CD14-positive monocyte (primary cell): ENCODE data around the gene ZNF771. TPM values are rescaled to one million over a fixed set of nuclear protein-coding genes. Genes with fewer than 3 reads are reported as not detected.
A peak's percentile ranks its signal among the peaks of the same experiment; 100 is the strongest.

ENCODE experiments used
- DNase-seq, 3 donors: peaks; one replicate each; pipeline ENCODE4 v3.0.0-alpha.2; 2011 to 2022
- H2AFZ ChIP-seq: 2 replicates; pipeline ENCODE4 v1.6.0; 2012; ENCODE audit warnings: mild to moderate bottlenecking, low read depth, low read length, inconsistent platforms; ENCODE audit not compliant: insufficient read depth, poor library complexity, severe bottlenecking
- H3K27ac ChIP-seq, 2 donors: 1 replicate in 1 of 2; 2 replicates in 1 of 2; pipeline ENCODE4 v1.5.1; 2012 to 2013; ENCODE audit warnings: low read length in 2 of 2, control low read depth in 1 of 2, inconsistent platforms in 1 of 2, low read depth in 1 of 2, mild to moderate bottlenecking in 1 of 2
- H3K27me3 ChIP-seq, 2 donors: one replicate each; pipeline versions ENCODE4 v1.6.0 to v1.6.1; 2011 to 2013; ENCODE audit warnings: low read length in 2 of 2; ENCODE audit not compliant: control insufficient read depth in 2 of 2, insufficient read depth in 2 of 2
- H3K36me3 ChIP-seq, 2 donors: replicated peaks in 1 of 2; 1 replicate in 1 of 2; 2 replicates in 1 of 2; pipeline versions ENCODE4 v1.5.1 to v1.6.1; 2012 to 2013; ENCODE audit warnings: low read length in 2 of 2, control low read depth in 1 of 2, inconsistent platforms in 1 of 2, mild to moderate bottlenecking in 1 of 2; ENCODE audit not compliant: insufficient read depth in 2 of 2, control insufficient read depth in 1 of 2
- H3K4me1 ChIP-seq, 2 donors: 1 replicate in 1 of 2; 2 replicates in 1 of 2; pipeline versions ENCODE4 v1.5.1 to v1.6.1; 2012 to 2013; ENCODE audit warnings: low read length in 2 of 2, control low read depth in 1 of 2, inconsistent platforms in 1 of 2, mild to moderate bottlenecking in 1 of 2, moderate library complexity in 1 of 2; ENCODE audit not compliant: insufficient read depth in 2 of 2, control insufficient read depth in 1 of 2
- H3K4me2 ChIP-seq: replicated peaks from 2 replicates; pipeline ENCODE3; 2012; ENCODE audit warnings: low read length, moderate library complexity, mild to moderate bottlenecking; ENCODE audit not compliant: poor library complexity, severe bottlenecking; ENCODE audit errors: extremely low read depth
- H3K4me3 ChIP-seq, 3 experiments: fragments of 200-600 bp in 1 of 3; sonication (generic) in 1 of 3; replicated peaks in 1 of 3; 1 replicate in 2 of 3; 2 replicates in 1 of 3; pipeline ENCODE4 v1.5.1; 2011 to 2013; ENCODE audit warnings: low read length in 3 of 3, mild to moderate bottlenecking in 3 of 3, control low read depth in 2 of 3, low read depth in 2 of 3, inconsistent platforms in 1 of 3, moderate library complexity in 1 of 3
- H3K79me2 ChIP-seq: 2 replicates; pipeline ENCODE4 v1.6.0; 2012; ENCODE audit warnings: mild to moderate bottlenecking, control low read depth, inconsistent platforms, low read length, moderate library complexity; ENCODE audit not compliant: insufficient read depth
- H3K9ac ChIP-seq: 2 replicates; pipeline ENCODE4 v1.6.0; 2017; ENCODE audit warnings: low read length, mild to moderate bottlenecking; ENCODE audit not compliant: insufficient read depth, poor library complexity, severe bottlenecking
- H3K9me3 ChIP-seq, 2 donors: replicated peaks in 1 of 2; 1 replicate in 1 of 2; 2 replicates in 1 of 2; pipeline versions ENCODE4 v1.5.1 to v1.6.1; 2012 to 2013; ENCODE audit warnings: low read length in 2 of 2, control low read depth in 1 of 2; ENCODE audit not compliant: control insufficient read depth in 1 of 2, insufficient read depth in 1 of 2
- H4K20me1 ChIP-seq: 2 replicates; pipeline ENCODE4 v1.6.0; 2012; ENCODE audit warnings: mild to moderate bottlenecking, low read length, control low read depth, moderate library complexity; ENCODE audit not compliant: insufficient read depth
- H3K27ac Mint-ChIP-seq, 7 donors: one replicate each; pipeline ENCODE4 v1.8.0; 2020; ENCODE audit warnings: mild to moderate bottlenecking in 7 of 7, mixed read lengths in 7 of 7, moderate library complexity in 6 of 7, inconsistent platforms in 2 of 7
- H3K27me3 Mint-ChIP-seq, 3 donors: one replicate each; pipeline ENCODE4 v1.8.0; 2021 to 2022; ENCODE audit warnings: low read depth in 3 of 3, mild to moderate bottlenecking in 3 of 3, mixed read lengths in 3 of 3, moderate library complexity in 3 of 3, inconsistent platforms in 1 of 3
- H3K36me3 Mint-ChIP-seq, 2 donors: one replicate each; pipeline ENCODE4 v1.8.0; 2020; ENCODE audit warnings: mixed read lengths in 2 of 2, inconsistent platforms in 1 of 2, mild to moderate bottlenecking in 1 of 2
- H3K4me1 Mint-ChIP-seq: one replicate; pipeline ENCODE4 v1.8.0; 2020; ENCODE audit warnings: mild to moderate bottlenecking, mixed read lengths
- H3K4me3 Mint-ChIP-seq, 2 donors: one replicate each; pipeline ENCODE4 v1.8.0; 2020; ENCODE audit warnings: mild to moderate bottlenecking in 2 of 2, mixed read lengths in 2 of 2, moderate library complexity in 1 of 2
- H3K9me3 Mint-ChIP-seq, 7 donors: one replicate each; pipeline ENCODE4 v1.8.0; 2020 to 2022; ENCODE audit warnings: mixed read lengths in 7 of 7, mild to moderate bottlenecking in 6 of 7, moderate library complexity in 6 of 7, inconsistent platforms in 2 of 7
- CTCF ChIP-seq: fragments of 200-600 bp; IDR thresholded peaks from one replicate; pipeline ENCODE4 v1.8.0; 2022; ENCODE audit warnings: antibody characterized with exemption, mild to moderate bottlenecking
- WGBS: methylation state at CpG from one replicate; pipeline ENCODE4 v1.1.5; 2013; ENCODE audit warnings: missing lambda C conversion rate; ENCODE audit not compliant: insufficient coverage; 5-methylcytosine and 5-hydroxymethylcytosine counted together
- intact Hi-C, 2 donors: fragments of 100-400 bp; cut with micrococcal nuclease; formaldehyde crosslinking; loops; one replicate each; pipeline versions ENCODE4 v1.15.0 to v1.15.1; 2023
- polyA plus RNA-seq, 3 donors: library from polyadenylated mRNA; depleted of rRNA in 1 of 3; unstranded in 2 of 3; stranded (reverse) in 1 of 3; fragments of 300-500 nt in 2 of 3; fragments of >200 nt in 1 of 3; fragmentation: Illumina TruSeq in 2 of 3; gene quantifications; 1 replicate in 2 of 3; 2 replicates in 1 of 3; pipeline ENCODE4 v1.2.3, GENCODE V29; 2012 to 2021

Gene ZNF771
- polyA plus RNA-seq, 3 donors, result 0.39 to 0.68 (median 0.51) TPM

GRCh38 chr16:30365200-30365599 lies 42.2 kb upstream of the ZNF771 start:
- Histone ChIP-seq H2AFZ (no peak overlapping the region), H3K79me2 (peaks cover 98% of the 10 kb centered on the region), H3K27ac (peak overlapping the region in 1 of 2 donors; percentile 31), H4K20me1 (peaks cover 84% of the 10 kb centered on the region), H3K4me1 (peaks cover 19 to 32% of the 10 kb centered on the region in 2 donors), H3K36me3 (peaks cover 49 to 67% of the 10 kb centered on the region in 2 donors), H3K27me3 (no peaks in the 10 kb centered on the region), H3K9ac (no peak overlapping the region), H3K4me2 (no peak overlapping the region), H3K4me3 (no peak overlapping the region), H3K9me3 (no peaks in the 10 kb centered on the region)
- intact Hi-C loops, result no loop called here
- no peaks in the 10 kb centered on the region for H3K27me3 Mint-ChIP-seq
- H3K9me3 Mint-ChIP-seq, result peaks cover 0 to 6% (median 0%) of the 10 kb centered on the region in 7 donors
- WGBS, result 96% methylated on average over 9 of the region's 10 CpGs
- H3K27ac Mint-ChIP-seq, result peak overlapping the region in 4 of 7 donors; percentile 9 to 79 (median 64)
- no peak for TF ChIP-seq CTCF
- DNase-seq, result no peak
- H3K36me3 Mint-ChIP-seq, result peaks cover 49 to 68% of the 10 kb centered on the region in 2 donors
- H3K4me3 Mint-ChIP-seq, result no peak overlapping the region
- H3K4me1 Mint-ChIP-seq, result peaks cover 31% of the 10 kb centered on the region

- Histone ChIP-seq H3K9me3 (no peaks in the 10 kb centered on the region), H3K4me2 (no peak overlapping the region), H3K9ac (no peak overlapping the region), H2AFZ (no peak overlapping the region), H3K27ac (peak overlapping the region in 1 of 2 donors; percentile 86), H3K4me1 (peaks cover 24 to 37% of the 10 kb centered on the region in 2 donors), H3K4me3 (peak overlapping the region in 1 of 3 experiments; percentile 96), H4K20me1 (peaks cover 72% of the 10 kb centered on the region), H3K36me3 (peaks cover 38 to 54% of the 10 kb centered on the region in 2 donors), H3K79me2 (peaks cover 85% of the 10 kb centered on the region), H3K27me3 (no peaks in the 10 kb centered on the region)
- Mint-ChIP-seq H3K27ac (peak overlapping the region in 2 of 7 donors; percentile 78 to 86), H3K27me3 (peaks cover 0 to under 1% (median 0%) of the 10 kb centered on the region in 3 donors), H3K4me1 (peaks cover 38% of the 10 kb centered on the region), H3K9me3 (peaks cover 0 to 6% (median 0%) of the 10 kb centered on the region in 7 donors), H3K4me3 (peak overlapping the region in 1 of 2 donors; percentile 11), H3K36me3 (peaks cover 38 to 55% of the 10 kb centered on the region in 2 donors)
- no peak for TF ChIP-seq CTCF
- DNase-seq, result no peak
- WGBS, result 100% methylated on average over 2 of the region's 4 CpGs
- intact Hi-C loops, result no loop called here
These were observed 40.9 kb upstream of the ZNF771 start for GRCh38 chr16:30366511-30366910.
